Tongue (tissue), 2 donors: ENCODE data around the gene B9D1. TPM values are rescaled to one million over a fixed set of nuclear protein-coding genes. Genes with fewer than 3 reads are reported as not detected.

Experiments used
- DNase-seq: peaks from one replicate; pipeline ENCODE4 v3.0.0-alpha.2; 2015
- total RNA-seq: library from RNA; depleted of rRNA; stranded (reverse); fragments of >200 nt; gene quantifications from one replicate; pipeline ENCODE4 v1.2.3, GENCODE V29; 2014

Gene B9D1
- total RNA-seq, 1 donor from 2014 or later, result 5.1 TPM

DNA sequence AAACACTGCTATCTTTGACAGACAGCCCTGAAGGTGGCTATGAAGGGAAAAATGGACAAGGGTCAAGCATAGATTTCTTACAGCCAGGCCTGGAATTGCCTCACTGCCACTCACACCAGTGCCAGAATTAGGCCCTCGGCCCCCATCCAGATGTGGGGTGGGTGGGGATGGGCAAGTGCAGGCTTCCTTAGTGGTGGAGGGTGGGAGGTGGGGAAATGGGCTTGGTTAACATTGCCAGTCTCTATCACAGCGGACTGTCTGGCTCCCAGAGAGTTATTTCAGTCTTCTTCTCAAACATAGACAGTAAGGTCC is 24.9 kb downstream of the B9D1 start:
- no peak for DNase-seq

GRCh38 chr17:19336938-19337711 is 25.4 kb downstream of the B9D1 start:
- no peak for DNase-seq

DNA sequence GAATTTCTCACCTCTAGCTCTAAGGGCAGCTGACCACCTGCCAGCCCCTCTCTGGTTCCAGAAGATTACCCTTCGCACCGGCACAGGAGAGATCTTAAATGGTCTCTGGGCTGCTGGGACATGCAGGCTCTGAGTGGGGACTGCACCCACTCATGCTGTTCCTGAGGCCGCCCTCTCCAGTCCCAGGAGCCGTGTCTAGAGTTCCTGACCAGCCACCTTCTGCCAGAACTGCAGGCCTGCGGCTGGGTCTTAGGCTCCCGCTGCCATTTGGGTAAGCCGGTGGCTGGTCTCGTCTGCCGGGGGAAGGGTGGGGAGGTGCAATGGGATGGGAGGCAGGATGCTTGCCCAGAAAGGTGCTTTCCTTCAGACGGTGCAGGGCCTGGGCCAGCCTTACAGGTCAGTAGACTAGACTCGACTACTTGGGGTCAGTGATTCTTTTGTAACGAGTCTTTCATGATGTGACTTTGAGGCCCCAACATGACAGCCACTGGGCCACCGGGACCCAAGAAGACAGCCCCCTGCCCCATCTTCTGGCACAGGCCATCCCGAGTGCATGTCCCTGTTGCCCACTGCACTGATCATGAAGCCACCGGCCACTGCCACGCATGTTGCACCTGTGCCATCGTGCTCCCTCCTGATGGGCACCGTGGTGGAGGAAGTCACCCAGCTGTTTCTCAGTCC is 26.4 kb downstream of the B9D1 start:
- DNase-seq, result no peak

DNA sequence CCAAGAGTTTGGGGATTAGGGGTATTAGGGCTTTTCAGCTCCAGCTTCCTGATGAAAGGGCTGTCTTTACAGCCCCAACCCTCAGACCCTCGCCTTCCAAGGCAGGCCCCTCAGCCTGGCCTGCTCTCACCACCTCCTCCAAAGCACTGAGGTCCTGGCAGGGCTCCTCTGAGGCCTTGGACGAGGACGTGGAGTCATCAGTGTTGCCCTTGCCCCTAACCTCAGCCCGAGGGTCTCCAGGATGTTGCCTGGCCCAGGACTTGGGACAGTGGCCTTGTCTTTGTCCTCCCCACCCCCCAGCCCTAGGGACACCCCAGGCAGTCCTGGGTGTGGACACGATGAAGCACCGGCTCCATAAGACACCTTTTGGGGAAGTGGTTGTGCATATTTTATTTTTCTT is 28.2 kb downstream of the B9D1 start:
- DNase-seq, result no peak

GRCh38 chr17:19333736-19334290 is 28.7 kb downstream of the B9D1 start:
- DNase-seq, result no peak

DNA sequence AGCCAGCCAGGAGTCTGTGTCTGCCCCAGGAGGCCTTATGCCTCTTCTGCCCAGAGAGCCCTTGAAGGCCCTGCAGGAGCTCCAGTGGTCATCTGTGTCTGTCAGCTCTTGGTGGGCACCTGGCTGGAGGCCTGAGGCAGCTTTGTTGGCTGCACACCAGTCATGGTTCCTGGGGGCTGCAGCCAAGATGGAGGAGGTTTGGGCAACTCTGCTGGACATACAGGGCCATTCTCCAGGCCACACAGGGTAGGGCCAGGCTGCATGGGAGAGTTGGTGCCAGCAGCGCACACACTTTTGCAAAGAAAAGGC is 29.4 kb downstream of the B9D1 start:
- no peak for DNase-seq

DNA sequence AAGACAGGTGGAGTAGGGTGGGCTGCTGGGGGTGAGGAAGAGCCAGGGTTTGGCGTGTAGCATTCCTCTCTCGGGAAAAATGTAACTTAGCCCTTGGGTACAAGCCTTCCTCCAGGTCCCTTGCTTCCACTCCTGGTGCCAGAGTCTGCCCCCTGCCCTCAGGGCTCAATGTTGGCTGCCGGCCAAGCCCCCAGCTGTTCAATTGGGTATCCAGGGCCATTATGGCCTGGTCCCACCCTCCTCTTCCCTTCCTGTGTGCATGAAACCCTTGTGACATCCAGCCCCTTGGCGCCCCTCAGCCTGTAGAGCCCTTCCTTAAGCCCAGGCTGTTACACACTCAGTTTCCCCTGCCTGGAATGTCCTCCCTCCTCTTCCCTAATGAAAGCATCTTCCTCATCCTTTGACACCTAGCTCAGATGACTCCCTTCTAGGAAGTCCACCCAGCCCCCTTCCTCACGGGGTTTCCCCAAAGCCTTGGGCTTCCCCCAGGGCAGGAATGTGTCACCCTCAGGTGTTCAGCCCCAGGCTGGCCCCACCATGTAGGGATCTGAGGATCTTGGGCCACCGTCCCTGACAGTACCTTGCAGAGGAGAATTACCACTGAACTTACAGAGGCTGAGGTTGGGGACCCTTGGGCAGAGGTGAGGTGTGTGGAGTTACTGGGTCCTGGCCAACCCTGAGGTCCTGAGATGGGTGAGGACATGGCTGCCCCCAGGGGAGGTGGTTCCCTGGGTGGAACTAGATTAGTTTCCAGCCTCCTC is 30.0 kb downstream of the B9D1 start:
- peak; percentile 66 for DNase-seq

DNA sequence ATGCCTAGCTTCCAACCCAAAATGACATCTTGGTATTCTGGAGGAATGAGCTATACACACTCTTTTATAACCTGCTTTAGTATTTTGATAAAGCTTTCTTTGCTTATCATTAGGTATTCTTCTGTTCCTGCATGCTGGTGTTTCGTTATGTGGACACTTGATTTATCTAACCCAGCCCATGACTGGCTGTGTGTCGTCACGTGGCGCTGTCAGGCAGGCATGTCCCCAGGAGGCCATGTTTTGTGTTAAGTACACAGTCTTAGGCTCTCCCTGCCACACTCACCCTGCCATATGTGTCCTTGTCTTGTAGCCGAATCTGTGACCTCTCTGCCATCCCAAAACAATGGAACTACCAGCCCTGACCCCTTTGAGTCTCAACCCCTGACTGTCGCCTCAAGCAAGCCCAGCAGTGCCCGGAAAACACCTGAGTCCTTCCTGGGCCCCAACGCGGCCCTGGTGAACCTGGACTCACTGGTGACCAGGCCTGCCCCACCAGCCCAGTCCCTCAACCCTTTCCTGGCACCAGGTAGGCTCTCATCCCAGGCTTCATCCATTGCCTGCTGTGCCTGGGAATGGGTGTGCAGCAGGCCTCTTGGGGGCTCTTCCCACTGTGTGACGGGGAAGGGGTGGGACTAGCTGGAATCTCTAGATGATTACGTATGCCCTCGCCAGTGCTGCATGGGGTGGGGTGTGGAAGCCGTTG is 30.8 kb downstream of the B9D1 start:
- DNase-seq, result peak; percentile 40

- DNase-seq, result no peak
These were observed 31.4 kb downstream of the B9D1 start for GRCh38 chr17:19331134-19331533.

- DNase-seq, result no peak
These were observed 32.3 kb downstream of the B9D1 start for GRCh38 chr17:19330271-19330670.

DNA sequence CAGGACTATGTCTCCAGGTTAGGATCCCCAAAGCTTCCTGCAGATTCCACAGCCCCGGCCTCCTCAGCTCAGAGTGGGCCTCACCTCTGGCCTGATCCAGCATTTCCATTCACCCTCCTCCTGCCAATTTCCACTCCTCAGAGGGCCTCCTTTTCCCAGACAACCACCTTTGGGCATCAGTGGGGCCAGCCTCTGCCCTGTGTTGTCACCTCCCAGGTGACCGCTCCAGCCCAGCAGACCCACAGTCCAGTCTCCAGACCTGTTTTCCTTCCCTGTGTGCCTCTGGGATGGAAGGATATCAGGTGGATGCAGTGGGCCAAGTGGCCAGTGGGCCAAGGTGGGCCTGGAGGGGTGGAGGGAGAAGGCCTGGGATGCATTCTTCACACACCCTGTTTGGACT is 32.7 kb downstream of the B9D1 start:
- DNase-seq, result no peak

DNA sequence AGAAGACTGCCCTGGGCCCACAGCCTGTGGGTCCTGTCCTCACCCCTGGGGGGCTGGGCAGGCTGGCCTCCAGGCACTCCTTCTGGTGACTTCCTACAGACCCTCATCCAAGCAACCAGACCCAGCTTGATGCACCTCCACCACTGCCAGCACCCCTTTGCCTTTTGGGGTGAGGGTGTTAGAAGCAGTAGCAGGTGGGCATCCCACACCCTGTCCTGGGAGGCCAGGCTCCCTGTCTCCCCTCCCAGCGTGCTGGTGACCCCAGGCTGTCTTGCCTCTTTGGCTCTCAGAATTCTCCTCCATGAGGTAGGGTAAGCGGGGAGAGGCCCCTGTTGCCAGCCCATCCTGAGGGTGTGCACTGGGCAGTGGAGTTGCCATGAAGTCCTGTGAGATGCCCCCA is 33.4 kb downstream of the B9D1 start:
- DNase-seq, result no peak

DNA sequence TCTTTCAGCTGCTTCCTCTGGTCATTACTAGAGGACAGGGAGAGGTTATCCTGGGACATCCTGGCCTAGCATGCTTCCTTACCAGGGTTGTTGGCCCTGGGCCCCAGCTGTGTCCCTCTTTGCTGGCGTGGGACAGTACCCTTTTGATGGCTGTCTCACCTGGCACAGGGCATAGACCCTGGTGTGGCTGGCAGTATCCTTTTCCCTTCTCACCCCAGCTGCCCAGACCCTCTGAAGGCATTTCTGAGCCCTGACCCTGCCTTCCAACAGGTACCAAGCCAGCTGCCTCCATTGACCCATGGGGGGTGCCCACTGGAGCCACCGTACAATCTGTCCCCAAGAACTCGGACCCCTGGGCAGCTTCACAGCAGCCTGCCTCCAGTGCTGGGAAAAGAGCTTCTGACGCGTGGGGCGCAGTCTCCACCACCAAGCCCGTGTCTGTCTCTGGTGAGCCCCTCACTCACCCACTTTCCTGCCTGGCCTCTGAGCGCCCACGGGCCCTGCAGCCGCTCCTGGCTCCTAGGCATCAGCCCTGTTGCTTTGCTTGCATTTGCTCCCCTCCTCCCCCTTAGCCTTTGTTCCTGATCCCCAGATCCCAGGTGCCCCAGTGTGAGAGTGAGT is 34.0 kb downstream of the B9D1 start:
- no peak for DNase-seq

DNA sequence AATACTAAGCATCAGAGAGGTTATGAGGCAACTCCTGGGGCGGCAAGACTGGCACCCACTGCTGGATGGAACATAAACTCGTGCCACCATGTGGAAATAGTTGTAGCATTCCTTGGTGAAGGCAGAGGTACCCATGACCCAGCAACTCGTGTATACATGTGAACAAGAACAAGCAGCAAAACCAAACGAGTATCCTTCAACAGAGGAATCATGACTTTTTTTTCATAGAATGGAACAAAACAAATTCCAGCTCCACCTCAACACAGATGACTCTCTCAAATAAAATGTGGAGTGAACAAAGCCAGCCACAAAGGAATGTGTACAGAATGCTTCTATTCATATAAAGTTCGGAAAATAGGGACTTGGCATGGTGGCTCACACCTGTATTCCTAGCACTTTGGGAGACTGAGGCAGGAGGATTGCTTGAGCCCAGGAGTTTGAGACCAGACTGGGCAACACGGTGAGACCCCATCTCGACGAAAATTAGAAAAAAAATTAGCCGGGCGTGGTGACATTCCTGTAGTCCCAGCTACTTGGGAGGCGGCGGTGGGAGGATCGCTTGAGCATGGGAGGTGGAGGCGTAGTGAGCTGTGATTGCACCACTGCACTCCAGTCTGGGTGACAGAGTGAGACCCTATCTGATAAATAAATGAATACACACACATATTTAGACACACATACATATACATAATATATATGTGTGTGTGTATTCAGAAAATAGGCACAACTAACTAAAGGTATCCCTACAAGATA is 35.3 kb downstream of the B9D1 start:
- DNase-seq, result no peak

GRCh38 chr17:19325542-19325941 is 37.0 kb downstream of the B9D1 start:
- no peak for DNase-seq

DNA sequence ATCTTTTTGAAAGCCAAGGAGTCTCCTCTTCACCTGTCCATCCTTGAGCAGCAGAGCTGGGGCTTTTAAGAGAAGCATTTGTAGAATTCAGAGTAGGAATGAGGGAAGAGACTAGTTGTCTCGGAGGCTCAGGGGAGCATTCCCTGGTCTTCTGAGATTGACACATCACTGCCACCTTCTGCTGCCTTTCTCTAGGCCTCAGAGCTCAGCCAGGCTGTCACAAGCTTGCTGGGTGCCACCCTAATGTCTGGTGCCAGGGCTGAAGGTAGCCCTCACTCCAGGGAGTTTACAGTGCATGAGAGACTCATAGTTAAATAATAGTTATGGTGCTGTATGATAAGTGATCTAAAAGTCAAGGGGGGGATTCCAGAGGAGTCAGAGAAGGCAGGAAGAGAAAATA is 39.7 kb downstream of the B9D1 start:
- DNase-seq, result no peak

DNA sequence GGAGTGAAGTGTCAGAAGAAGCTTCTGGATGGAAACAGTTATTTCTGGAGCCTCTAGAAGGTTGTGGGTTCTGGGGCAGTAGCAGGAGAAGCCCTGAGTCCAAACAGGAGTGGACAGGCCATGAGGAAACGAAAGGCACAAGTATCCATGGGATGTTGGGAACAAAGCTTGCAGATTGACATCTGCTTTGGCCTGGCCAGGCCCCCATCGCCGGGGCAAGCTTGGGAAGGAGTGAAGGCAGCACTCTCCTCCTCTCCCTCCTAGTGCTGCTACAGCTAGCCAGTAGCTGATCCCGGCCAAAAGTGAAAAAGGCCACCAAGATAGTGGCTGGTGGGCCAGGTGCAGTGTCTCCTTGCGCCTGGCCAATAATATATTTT is 40.4 kb downstream of the B9D1 start:
- no peak for DNase-seq

- DNase-seq, result no peak
These were observed 40.9 kb downstream of the B9D1 start for GRCh38 chr17:19321481-19322128.

GRCh38 chr17:19320876-19321275 is 41.6 kb downstream of the B9D1 start:
- no peak for DNase-seq

DNA sequence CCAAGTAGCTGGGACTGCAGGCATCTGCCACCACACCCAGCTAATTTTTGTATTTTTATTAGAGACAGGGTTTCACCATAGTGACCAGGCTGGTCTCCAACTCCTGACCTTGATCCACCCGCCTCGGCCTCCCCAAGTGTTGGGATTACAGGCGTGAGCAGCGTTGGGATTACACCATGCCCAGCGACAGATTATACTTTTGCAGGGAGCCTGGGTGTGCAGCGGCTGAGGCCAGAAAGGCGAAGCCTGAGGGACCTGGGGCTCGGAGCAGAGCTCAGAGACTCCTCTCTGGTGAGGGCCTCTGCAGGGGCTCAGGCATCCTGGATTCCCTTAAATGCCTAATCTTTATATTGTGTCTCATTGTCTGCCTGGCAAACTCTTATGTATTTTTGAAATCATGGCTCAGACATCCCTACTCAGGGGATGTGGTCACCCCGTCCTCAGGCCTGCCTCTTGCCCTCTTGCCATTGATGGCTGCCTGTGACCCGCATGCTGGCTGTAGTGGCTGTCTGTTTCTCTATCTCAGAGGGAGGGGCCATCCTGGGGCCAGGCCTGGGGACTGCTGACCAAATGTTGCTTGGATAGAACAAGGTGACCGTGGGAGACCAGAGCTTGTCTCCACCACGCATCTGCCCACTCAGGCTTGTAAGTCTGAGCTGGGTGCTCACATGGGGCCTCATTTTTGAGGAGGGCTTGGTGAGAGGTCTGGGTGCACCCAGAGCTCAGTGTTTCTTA is 42.6 kb downstream of the B9D1 start:
- no peak for DNase-seq
